ENCODE measurements around the gene FLRT2.

DNA sequence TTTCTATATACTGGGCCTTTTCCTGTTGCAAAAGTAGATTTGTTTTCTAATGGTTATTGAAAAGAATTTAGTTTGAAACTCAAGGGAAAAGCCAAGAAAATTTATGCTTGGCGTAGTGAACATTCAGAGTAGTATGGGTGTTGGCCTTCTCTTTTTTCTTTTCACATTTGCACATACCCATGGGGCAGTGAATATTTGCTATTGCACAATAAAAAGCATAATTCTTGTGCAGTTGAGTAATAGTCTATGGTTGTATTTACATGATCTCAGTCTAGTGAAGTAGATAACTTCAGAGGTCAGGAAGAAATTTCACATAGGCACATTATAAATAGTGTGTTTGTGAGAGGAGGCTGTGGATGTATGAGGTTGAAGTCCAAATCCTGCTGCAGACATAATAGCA, 158.1 kb downstream of the FLRT2 start:
- no peak for TF ChIP-seq JUNB (IDR thresholded peaks at IDR 0.05)
- TF ChIP-seq POLR2A (IDR thresholded peaks at IDR 0.05; ENCODE audit: low read length), result no peak
- TF ChIP-seq CTCF (IDR thresholded peaks at IDR 0.05), result no peak
- TF ChIP-seq, protein P1, sequence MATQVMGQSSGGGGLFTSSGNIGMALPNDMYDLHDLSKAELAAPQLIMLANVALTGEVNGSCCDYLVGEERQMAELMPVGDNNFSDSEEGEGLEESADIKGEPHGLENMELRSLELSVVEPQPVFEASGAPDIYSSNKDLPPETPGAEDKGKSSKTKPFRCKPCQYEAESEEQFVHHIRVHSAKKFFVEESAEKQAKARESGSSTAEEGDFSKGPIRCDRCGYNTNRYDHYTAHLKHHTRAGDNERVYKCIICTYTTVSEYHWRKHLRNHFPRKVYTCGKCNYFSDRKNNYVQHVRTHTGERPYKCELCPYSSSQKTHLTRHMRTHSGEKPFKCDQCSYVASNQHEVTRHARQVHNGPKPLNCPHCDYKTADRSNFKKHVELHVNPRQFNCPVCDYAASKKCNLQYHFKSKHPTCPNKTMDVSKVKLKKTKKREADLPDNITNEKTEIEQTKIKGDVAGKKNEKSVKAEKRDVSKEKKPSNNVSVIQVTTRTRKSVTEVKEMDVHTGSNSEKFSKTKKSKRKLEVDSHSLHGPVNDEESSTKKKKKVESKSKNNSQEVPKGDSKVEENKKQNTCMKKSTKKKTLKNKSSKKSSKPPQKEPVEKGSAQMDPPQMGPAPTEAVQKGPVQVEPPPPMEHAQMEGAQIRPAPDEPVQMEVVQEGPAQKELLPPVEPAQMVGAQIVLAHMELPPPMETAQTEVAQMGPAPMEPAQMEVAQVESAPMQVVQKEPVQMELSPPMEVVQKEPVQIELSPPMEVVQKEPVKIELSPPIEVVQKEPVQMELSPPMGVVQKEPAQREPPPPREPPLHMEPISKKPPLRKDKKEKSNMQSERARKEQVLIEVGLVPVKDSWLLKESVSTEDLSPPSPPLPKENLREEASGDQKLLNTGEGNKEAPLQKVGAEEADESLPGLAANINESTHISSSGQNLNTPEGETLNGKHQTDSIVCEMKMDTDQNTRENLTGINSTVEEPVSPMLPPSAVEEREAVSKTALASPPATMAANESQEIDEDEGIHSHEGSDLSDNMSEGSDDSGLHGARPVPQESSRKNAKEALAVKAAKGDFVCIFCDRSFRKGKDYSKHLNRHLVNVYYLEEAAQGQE (IDR thresholded peaks at IDR 0.05), result no peak
- TF ChIP-seq, protein P2, sequence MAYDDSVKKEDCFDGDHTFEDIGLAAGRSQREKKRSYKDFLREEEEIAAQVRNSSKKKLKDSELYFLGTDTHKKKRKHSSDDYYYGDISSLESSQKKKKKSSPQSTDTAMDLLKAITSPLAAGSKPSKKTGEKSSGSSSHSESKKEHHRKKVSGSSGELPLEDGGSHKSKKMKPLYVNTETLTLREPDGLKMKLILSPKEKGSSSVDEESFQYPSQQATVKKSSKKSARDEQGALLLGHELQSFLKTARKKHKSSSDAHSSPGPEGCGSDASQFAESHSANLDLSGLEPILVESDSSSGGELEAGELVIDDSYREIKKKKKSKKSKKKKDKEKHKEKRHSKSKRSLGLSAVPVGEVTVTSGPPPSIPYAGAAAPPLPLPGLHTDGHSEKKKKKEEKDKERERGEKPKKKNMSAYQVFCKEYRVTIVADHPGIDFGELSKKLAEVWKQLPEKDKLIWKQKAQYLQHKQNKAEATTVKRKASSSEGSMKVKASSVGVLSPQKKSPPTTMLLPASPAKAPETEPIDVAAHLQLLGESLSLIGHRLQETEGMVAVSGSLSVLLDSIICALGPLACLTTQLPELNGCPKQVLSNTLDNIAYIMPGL (CRISPR knock-in tag; IDR thresholded peaks at IDR 0.05; ENCODE audit: borderline replicate concordance), result no peak
- no peak for TF ChIP-seq RARB (CRISPR knock-in tag; IDR thresholded peaks at IDR 0.05)
- TF ChIP-seq SMC3 (IDR thresholded peaks at IDR 0.05), result no peak
- TF ChIP-seq ESRRA (IDR thresholded peaks at IDR 0.05; ENCODE audit: borderline replicate concordance, low read length), result no peak
- no peak for TF ChIP-seq KDM1A (IDR thresholded peaks at IDR 0.05; ENCODE audit: low read depth)
- no peak for TF ChIP-seq CHD2 (IDR thresholded peaks at IDR 0.05; ENCODE audit: low read length, partially characterized antibody)
